ENCODE measurements around the gene R3HDM2. TPM values are rescaled to one million over a fixed set of nuclear protein-coding genes. Genes with fewer than 3 reads are reported as not detected.

Gene R3HDM2
- total and polyA plus RNA-seq, 2 of the 13 experiments (the other 11 are each of a cell fraction or from before 2014, with no cell fraction given): 11.1 to 23.5 TPM

DNA sequence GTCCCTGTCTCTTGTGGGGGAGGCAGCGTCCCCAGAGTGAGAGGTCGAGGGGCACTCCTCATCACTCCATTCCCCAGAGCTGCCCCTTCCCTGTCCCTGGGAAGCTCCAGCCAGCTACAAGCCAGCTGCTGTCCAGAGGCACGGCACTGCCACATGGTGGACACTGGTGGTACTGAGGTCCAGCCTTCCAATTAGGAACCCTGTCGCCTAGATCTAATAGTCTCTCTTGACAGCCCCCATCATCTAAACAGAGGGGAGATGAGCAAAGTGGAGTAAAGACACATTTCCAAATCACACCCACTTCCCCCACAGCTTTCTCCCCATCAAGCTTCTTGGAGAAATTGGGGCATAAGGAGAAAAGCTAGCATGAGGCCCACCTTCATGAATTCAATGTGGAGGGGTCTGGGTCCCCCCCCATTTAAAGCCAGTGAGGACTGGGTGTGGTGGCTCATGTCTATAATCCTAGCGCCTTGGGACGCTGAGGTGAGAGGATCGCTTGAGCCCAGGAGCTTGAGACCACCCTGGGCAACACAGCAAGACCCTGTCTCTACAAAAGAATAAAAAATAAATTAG lies 22.2 kb upstream of the R3HDM2 start (continued):
- TF ChIP-seq YY1 (IDR thresholded peaks at IDR 0.05; ENCODE audit: insufficient read depth, insufficient replicate concordance, low read depth, low read length) (peak; percentile 39), SP5 (CRISPR knock-in tag; IDR thresholded peaks at IDR 0.05; ENCODE audit: borderline replicate concordance, low read depth) (peak; percentile 32; the same call in 1 of the 2 replicates)

DNA sequence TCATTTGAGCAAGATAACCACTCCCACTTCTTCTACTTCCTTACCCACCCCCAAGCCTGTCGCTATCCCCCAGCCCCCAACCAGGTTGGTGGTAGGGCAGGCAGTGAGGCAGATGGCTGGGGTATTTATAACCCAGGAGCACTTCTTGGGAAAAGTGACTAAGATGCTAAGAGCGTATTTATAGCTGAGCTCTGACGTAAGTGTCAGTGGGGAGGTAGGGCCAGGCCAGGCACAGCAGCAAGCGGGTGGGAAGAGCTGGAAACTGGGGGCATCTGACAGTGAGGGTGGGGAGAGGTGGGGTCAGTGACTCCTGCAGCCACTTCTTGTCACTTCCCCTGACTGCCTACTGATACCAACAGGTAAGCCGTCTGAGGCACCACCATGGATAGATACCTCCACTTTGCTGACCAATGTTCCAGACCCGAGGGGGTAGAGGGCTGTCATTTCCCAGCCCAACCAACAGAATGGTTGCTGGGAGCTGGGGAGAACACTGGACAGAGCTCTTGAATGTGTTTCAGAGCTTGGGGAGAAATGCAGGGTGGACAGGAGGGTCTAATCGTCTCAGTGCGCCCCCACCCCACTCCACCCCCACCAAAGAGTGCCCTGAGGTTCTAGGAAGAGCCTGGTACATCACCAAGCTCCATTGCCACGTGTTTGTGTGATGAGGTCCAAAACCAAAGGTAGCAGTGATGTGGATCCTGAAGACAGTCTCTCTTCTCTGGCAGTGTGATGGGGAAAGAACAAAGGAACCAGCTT lies 21.5 kb upstream of the R3HDM2 start:
- FAIRE-seq: no peak
- no peak for ATAC-seq
- ChIA-PET POLR2A (interaction anchor here (0.8 to 6.4 kb wide), 10 partner anchors 10 to 145 kb away, joined by 3 to 99 read pairs (median 6); partner anchors contain the start of genes INHBC and R3HDM2), CTCF (ENCODE audit: low intra/inter-chr PET ratio, low total read pairs) (interaction anchor here (6.1 kb wide), 1 partner anchor 145 kb away, joined by 66 read pairs; no protein-coding TSS in a partner anchor)
- no peak overlapping the region for H3K27ac ChIP-seq (ENCODE audit: extremely low read length, insufficient read depth, low read length)
- H3K4me2 ChIP-seq (ENCODE audit: low read depth, low read length): peak overlapping the region; percentile 80
- DNase-seq (ENCODE audit: low spot score): no peak
- H3K4me1 ChIP-seq (ENCODE audit: insufficient read depth, low read length): peaks cover 74% of the 10 kb centered on the region
- H2AFZ ChIP-seq (ENCODE audit: low read length): no peak overlapping the region
- H3K36me3 ChIP-seq (replicated peaks in 1 of 2; ENCODE audit: control insufficient read depth in 1 of 2, insufficient read depth in 2 of 2, low read length in 2 of 2): no peaks in the 10 kb centered on the region
- H4K20me1 ChIP-seq (ENCODE audit: insufficient read depth, low read length): no peaks in the 10 kb centered on the region
- no peaks in the 10 kb centered on the region for H3K9me3 ChIP-seq (ENCODE audit: low read length)
- no peak overlapping the region for H3K9ac ChIP-seq (ENCODE audit: insufficient read depth, low read depth, low read length)
- WGBS (ENCODE audit: low lambda C conversion rate): 38% methylated on average over 7 of the region's 9 CpGs
- TF ChIP-seq ZNF577 (CRISPR knock-in tag; IDR thresholded peaks at IDR 0.05; ENCODE audit: borderline replicate concordance, low read depth) (0 out of 2 replicates have a peak, but pooled peaks have one; percentile 68), ZNF761 (CRISPR knock-in tag; conservative IDR thresholded peaks at IDR 0.05) (0 out of 2 replicates have a peak, but pooled peaks have one; percentile 62), MTA1 (CRISPR knock-in tag; IDR thresholded peaks at IDR 0.05; ENCODE audit: borderline replicate concordance) (0 out of 2 replicates have a peak, but pooled peaks have one; percentile 46), ATF7 (IDR thresholded peaks at IDR 0.05) (no peak), ATF7 (CRISPR knock-in tag; IDR thresholded peaks at IDR 0.05) (peak; percentile 38; the same call in 1 of the 2 replicates), ZFX (CRISPR knock-in tag; IDR thresholded peaks at IDR 0.05; ENCODE audit: low read depth) (peak; percentile 31; the same call in 1 of the 2 replicates), NCOA5 (CRISPR knock-in tag; IDR thresholded peaks at IDR 0.05) (no peak), ZNF572 (CRISPR knock-in tag; IDR thresholded peaks at IDR 0.05) (0 out of 2 replicates have a peak, but pooled peaks have one; percentile 70), PAX8 (CRISPR knock-in tag; IDR thresholded peaks at IDR 0.05; ENCODE audit: borderline replicate concordance) (0 out of 2 replicates have a peak, but pooled peaks have one; percentile 57), NR2C2 (CRISPR knock-in tag; IDR thresholded peaks at IDR 0.05; ENCODE audit: borderline replicate concordance) (0 out of 2 replicates have a peak, but pooled peaks have one; percentile 18), HHEX (CRISPR knock-in tag; IDR thresholded peaks at IDR 0.05) (no peak), ELF1 (CRISPR knock-in tag; IDR thresholded peaks at IDR 0.05) (no peak)
- TF ChIP-seq, protein P1, sequence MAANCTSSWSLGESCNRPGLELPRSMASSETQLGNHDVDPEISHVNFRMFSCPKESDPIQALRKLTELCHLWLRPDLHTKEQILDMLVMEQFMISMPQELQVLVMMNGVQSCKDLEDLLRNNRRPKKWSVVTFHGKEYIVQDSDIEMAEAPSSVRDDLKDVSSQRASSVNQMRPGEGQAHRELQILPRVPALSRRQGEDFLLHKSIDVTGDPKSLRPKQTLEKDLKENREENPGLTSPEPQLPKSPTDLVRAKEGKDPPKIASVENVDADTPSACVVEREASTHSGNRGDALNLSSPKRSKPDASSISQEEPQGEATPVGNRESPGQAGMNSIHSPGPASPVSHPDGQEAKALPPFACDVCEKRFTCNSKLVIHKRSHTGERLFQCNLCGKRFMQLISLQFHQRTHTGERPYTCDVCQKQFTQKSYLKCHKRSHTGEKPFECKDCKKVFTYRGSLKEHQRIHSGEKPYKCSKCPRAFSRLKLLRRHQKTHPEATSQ (CRISPR knock-in tag; IDR thresholded peaks at IDR 0.05; ENCODE audit: borderline replicate concordance): 0 out of 2 replicates have a peak, but pooled peaks have one; percentile 29
- H3K27me3 ChIP-seq (ENCODE audit: control insufficient read depth in 1 of 2, insufficient read depth in 2 of 2, low read length in 2 of 2): no peaks in the 10 kb centered on the region; a peak in 1 of 5 replicates
- in situ Hi-C loops (cut with HindIII; ENCODE audit: extremely low pct_ligation_motif_present, low pct_unique_long_range_greater_than_20kb) (loop anchor here (5.0 kb wide), 1 partner anchor 145 kb away; no protein-coding TSS in a partner anchor), intact Hi-C loops (cut with micrococcal nuclease; ENCODE audit: unreplicated experiment) (loop anchor here (5.0 to 10.0 kb wide), 2 partner anchors 190 to 698 kb away; partner anchors contain the start of gene PRIM1)
- H3K4me3 ChIP-seq (replicated peaks in 1 of 3; ENCODE audit: insufficient read depth in 1 of 3, low read depth in 2 of 3, low read length in 3 of 3): peak overlapping the region in 1 of 3 experiments; percentile 3; a peak in 1 of 6 replicates
- peaks cover 15% of the 10 kb centered on the region for H3K79me2 ChIP-seq (ENCODE audit: insufficient read depth, low read length)
- no TSS peak for BruUV-seq (replicated peaks)
